NCI-H187 (cell line): Measurements from ENCODE around the gene CCDC197.

ENCODE experiments used
- DNase-seq, 2 experiments: peaks; one replicate each; lab custom pipeline; 2025; lab: John Stamatoyannopoulos, UW

The CCDC197 gene

DNA sequence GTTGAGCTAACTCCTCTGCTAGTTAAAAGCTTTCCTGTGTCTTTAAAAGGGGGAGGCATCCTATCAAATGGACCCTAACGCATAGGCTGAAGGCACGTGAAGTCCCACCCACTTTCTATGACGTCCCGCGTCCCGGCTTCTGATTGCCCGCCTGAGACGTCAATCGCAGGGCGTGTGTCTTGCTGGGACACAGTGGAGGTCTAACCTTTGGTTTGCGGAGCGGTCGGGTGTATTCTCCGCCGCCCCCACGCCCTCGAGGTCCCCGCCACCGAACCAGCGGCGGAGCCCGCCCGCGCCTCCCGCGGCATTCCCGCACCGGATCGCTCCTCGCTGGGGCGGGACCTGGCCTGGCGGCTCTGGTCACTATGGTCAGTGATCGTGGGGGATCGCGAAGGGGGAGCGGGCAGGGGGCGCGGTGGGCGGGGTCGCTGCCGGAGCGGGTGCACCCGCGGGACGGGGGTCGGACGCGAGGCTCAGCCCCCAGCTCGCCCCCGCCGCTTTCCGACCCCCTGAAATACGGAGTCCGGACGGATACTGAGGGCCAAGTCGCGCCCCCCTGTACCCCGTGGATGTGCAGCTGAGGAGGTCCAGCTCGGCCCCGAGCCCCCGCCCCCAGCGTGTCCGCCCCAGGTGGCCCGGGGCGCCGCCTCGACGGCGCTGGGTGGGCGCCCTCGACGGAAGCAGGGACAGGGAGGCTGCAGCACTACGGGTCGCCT, 29.2 kb downstream of the CCDC197 start, which contains the start of gene OTUB2:
Gene OTUB2 (plus strand): TSS at position 168 of the 716 bp plus-strand sequence. CDS start 198 bp downstream, at position 366.
- peak; percentile 94 to 98 for DNase-seq

- DNase-seq, result no peak
Measured at GRCh38 chr14:94026889-94027469, 29.9 kb downstream of the CCDC197 start.

GRCh38 chr14:94027566-94028449, 30.7 kb downstream of the CCDC197 start:
- no peak for DNase-seq

DNA sequence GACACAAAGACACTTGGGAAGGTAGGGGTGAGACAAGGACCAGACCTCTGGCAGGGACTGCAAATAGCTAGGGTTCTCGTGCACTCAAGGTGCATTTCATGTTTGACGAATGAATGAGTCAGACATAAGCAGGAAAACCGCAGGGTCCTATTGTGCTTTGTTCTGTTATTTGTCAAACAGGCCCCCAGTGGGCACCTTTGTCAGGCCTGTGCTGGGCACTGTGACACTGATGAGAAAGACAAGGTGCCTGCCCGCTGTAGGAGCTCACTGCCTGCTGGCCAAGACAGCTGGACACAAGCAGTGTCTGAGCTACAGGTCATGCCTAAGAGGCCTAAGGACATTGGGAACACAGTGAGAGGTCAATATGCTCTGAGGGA, 31.3 kb downstream of the CCDC197 start:
- no peak for DNase-seq

- DNase-seq, result no peak
Measured at GRCh38 chr14:94029265-94029664, 32.2 kb downstream of the CCDC197 start.

DNA sequence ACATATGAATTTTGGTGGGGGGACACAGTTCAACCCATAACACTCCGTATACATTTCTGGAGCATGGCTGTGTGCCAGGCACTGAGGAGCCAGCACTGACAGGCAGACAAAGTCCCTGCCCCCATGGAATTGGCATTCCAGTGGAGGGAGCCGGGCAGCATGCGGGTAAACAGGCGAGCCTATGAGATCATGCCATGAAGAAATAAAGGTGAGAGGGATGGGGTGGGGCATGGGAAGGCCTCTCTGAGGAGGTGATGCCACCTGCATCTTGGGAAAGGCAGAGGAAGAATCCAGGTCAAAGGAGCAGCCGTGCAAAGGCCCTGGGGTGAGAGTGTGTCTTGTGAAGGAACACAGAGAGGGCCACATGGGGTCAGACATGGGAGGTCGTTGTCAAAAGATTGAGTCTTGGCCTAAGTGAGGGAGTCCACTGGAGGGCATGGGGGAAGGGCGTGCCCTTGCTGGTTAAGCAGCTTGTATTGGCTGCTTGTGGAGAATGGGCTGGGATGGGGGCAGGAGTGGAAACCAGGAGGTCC, 32.6 kb downstream of the CCDC197 start:
- no peak for DNase-seq

DNA sequence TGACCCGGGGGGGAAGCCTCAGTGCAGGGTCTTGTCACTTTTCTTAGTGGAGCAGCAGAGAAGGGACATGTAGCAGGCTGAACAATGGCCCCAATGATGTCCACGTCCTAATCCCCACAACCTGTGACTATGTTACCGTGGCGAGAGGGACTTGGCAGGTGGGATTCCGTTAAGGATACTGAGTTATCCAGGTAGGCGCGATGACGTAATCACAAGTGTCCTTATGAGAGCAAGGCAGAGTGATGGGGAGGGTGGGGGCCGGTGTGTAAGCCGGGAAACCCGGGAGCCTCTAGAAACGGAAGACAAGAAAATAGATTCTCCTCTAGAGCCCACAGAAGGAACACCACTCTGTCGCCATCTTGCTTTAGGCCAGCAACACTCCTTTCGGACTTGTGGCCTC, 33.5 kb downstream of the CCDC197 start:
- DNase-seq, result no peak

DNA sequence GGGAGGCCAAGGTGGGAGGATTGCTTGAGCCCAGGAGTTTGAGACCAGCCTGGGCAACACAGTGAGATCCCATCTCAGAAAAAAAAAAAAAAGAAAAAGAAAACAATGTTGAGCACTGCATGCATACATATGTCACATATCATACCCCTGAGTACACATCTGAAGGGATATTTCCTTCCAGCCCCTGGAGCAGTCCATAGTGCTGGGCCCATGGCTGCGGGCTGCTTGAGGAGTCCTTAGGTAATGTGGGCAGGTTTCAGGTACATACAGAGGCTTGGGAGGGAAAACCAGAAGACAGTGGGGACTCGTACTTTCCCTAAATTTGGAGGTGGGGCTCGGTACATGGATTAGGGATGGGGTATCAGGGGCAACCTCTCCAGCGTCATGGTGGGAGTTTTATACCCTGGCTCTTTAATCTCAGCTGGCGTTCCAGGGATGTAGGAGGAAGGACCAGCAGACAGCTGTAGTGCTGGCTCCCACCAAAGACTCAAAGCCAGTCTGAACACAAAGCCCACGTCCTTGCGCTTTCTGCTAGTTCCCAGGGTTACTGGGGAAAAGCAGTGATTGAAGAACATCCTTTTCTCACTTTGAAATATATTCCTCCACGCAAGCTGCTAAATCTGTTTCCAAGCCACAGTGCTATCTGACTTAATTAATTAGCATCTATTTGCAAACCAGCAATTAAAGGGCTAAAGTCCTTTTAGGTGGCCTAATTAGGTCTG, 34.2 kb downstream of the CCDC197 start:
- DNase-seq, result no peak

DNA sequence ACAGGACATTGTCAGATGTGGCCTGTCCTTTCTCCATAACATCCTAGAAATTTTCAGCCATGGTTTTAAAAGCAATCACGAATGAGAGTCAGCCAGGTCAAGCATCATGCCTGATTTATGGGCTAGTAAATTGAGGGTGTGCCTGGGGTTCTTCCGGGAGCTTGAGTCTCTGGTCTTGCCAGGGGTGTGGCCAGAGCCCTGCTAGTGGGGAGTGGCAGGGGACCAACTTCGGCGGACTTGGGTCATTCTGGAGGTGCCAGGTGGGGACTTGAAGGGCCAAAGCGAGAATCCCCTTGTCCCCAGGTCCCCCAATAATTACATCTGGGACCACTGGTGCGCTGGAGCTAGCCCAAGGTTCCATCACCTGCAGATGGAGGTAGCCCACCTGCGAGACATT, 34.8 kb downstream of the CCDC197 start:
- no peak for DNase-seq

DNA sequence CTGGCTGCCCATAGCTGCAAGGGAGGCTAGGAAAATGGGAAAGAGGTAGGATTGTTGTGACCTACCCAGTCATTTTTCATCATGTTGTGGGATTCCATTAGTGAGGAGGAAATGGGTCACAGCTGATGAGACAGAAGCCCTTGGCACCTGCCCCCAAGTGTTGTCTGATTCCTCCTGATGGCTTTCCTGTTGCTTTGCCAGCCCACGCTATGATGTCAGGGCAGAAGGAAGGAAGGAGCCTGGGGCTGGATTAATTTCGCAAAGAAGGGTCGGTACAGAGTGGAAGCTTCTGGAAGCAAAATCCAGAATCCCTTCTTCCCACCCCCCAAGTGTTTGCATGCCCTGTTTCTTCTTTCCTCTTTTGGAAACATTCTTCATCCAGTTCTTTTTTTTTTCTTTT, 37.8 kb downstream of the CCDC197 start:
- DNase-seq, result no peak

DNA sequence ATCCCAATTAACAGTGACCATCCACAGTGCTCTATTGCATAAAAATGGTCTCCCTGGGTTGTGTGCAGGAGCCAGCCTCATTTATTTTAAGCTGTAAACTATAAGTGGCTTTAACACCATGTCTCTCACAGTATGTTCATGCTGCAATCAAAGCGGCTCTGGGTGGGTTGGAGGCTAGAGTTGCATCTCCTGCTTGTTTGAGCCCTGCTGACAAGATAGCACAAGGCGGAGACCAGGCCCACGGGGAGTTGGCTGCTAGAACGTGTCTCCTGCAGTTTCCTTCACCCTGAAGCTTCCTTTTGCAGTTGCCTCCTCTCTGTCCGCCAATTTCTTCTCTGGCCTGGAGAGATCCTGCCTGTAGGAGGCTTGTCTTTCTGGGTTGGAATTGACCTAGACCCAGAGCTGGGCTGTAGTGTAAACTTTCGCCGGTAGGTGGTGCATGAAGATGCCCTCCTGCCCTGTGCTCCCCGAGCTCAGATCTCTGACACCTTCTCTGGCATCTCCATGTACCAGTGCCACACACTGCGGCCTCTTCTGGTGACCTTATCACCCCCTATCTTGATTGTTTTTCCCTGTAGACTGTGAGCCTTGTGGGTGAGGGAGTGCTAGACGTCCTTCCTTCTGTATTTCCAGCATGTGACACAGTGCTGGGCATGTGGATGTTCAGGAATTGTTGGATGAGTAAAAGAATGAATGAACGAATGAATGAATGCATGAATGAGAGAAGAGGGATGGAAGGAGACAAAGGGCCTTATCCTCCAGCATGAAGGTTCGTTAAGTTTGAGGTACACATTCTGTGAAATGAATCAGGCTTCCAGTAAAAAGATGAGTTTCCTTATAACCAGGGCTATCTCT, 39.4 kb downstream of the CCDC197 start:
- peak in 1 of 2 experiments; percentile 28 for DNase-seq

- DNase-seq, result no peak
Measured at GRCh38 chr14:94037954-94038353, 40.9 kb downstream of the CCDC197 start.

GRCh38 chr14:94038510-94038909, 41.4 kb downstream of the CCDC197 start:
- no peak for DNase-seq

- DNase-seq, result no peak
Measured at GRCh38 chr14:94038921-94039629, 42.0 kb downstream of the CCDC197 start.

DNA sequence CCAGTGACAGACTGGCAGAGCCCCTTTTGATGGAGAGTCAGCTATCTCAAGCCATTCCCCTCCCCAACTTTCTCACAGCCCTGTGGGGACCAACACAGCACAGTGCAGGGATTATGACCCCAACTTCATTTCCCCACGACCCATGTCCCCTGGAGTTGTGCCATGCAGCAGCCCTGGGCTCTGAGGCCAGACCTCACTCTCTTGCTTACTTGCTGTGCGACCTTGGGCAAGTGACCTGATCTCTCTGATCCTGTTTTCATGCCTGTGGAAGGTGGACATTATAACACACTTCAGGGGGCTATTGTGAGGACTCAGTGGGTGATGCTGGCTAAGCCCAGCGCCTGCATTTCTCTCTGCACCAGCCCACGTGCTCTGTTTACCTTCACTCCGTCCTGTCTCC, 43.1 kb downstream of the CCDC197 start:
- no peak for DNase-seq

- no peak for DNase-seq
Measured at GRCh38 chr14:94040796-94041195, 43.7 kb downstream of the CCDC197 start.

DNA sequence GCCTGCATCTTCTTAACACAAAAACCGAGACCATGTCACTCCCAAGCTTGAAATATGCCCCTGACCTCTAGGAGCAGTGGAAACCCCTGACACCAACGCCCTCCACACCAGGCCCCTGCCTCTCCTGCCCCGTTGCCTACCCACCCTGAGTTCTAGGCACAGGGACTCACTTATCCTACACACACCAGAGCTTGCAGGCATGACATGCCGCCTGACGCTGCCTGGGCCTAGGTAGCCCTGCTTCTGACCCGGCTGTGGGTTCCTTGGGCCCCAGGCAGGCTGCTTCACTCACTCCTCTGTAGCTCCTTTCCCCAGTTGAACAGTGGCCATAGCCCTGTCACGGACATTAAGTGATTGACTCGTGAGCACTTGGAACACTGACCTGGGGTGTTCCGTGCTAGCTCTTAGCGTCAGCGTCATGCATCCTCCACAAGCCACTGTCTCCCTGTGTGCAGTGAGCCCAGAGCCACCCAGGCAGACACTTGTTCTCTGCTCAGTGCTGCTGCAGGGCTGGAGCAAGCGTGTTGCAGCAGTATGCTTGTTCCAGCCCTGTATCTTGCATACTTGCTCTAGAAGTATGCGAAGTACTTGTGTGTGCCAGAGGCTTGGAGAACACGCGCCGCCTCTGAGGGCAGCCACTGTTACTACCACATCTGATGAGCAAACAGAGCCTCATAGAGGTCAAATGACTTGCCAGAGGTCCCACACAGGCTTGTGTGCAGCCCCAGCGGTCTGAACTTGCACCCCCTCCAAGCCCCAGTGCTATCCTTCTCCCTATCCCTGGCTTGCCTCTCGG, 44.6 kb downstream of the CCDC197 start:
- DNase-seq, result no peak

GRCh38 chr14:94042433-94043091, 45.5 kb downstream of the CCDC197 start:
- no peak for DNase-seq
